AG04449 (cell line): ENCODE data around the gene THRB.

Source experiments
- CTCF ChIA-PET: fragments of 350-600 bp; formaldehyde crosslinking; extraction: SDS; loops from one replicate; lab custom pipeline; 2021; ENCODE audit warnings: antibody characterized with exemption; lab: Yijun Ruan, JAX
- POLR2A ChIA-PET: fragments of 400-600, 350-600 bp; formaldehyde crosslinking; extraction: SDS; loops from one replicate; lab custom pipeline; 2020; ENCODE audit warnings: antibody characterized with exemption, inconsistent platforms; lab: Yijun Ruan, JAX
- DNase-seq: peaks from one replicate; pipeline ENCODE4 v3.0.0-alpha.2; 2010; ENCODE audit warnings: low read depth, low spot score
- H3K4me3 ChIP-seq: 2 replicates; pipeline ENCODE4 v1.5.1; 2011; ENCODE audit warnings: low read depth, mild to moderate bottlenecking, control low read depth, low read length
- CTCF ChIP-seq: IDR thresholded peaks from one replicate; pipeline ENCODE4 v1.5.1; 2011; ENCODE audit warnings: mild to moderate bottlenecking, moderate library complexity, low read length, control low read depth, inconsistent platforms; ENCODE audit not compliant: insufficient read depth; ENCODE audit errors: missing control alignments

THRB gene

DNA sequence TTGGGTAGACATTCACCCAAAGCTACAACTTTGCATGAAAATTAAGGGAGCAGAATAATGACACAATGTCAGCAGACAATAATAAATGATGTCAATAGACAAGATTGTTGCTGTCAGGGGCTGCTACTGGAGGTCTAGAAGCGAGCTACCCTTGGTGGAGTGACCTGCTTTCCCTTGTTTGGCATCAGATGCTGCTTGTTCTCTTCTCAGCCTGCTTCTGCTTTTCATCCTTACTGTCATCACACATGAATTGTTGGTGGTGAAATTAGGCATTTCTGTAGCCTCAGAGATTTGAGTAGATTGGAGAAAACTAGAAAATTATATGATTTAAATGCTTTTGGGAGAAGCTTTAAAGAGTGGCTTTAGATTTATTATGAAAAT lies 355.8 kb downstream of the THRB start:
- H3K4me3 ChIP-seq = no peak overlapping the region
- no peak for TF ChIP-seq CTCF
- POLR2A ChIA-PET = no interaction called here
- no peak for DNase-seq
- CTCF ChIA-PET = no interaction called here

DNA sequence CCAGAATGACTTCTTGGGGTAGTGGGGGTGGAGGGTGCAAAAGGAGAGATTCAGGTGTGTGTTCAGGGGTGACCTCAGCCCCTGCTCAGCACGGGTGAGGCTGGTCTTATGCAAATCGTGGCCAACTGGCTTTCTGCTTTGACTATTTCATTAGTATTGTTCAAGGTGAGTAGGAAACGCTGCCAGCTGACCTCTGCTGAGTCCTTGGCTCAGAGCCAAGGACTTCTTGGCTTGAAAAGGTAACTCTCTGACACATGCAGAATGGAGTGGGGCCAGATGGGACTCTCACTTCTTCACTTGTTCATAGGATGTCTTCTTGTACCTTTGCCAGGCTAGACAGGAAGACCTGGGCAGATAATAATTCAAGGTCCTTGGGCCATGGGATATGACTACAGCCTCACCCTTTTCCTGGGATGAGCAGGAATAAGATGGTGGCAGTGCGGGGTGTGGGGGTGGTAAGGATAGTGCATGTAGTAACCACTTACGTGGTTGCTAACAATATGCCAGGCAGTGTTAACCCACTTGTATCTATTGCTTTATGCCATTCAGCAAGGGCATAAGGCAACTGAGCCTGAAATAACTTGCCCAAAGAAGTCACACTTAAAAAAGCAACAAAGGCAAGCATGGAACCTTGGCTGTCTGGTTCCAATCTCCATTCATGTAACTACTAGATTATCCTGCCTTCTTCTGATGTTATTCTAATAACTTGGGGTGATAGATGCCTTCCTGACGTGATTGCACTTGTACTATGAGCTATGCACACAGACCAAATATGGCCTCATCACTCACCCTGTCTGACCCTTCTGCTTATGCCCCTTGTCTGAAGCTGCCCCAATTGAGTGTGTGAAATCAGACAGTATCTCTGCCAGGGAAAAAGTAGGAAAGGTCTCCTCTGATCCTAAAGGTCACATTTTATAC lies 356.4 kb downstream of the THRB start:
- no peak for TF ChIP-seq CTCF
- POLR2A ChIA-PET = no interaction called here
- no peak for DNase-seq
- no peak overlapping the region for H3K4me3 ChIP-seq
- CTCF ChIA-PET = interaction anchor here (1.0 kb wide), 1 partner anchor 12 kb away, joined by 3 read pairs; no protein-coding TSS in a partner anchor

DNA sequence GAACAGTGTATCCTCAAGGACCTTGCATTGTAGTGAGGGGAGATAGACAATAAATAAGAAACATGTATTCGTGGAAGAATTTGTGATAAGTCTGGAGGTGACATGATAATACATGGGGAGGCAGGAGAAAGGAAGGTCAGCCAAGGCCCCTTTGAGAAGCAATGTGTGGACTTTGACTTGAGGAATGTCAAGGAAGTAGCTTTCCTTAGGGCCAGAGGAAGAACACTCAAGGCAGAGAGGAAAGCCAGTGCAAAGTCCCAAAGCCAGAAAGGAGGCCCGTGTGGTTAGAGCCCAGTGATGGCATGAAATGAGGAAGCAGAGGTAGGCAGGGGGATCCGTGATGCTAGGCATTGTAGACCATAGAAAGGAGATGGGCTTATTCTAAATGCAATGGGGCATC lies 357.3 kb downstream of the THRB start:
- ChIA-PET CTCF (interaction anchor here (1.0 kb wide), 1 partner anchor 12 kb away, joined by 3 read pairs; no protein-coding TSS in a partner anchor), POLR2A (interaction anchor here (0.7 kb wide), 1 partner anchor 213 kb away, joined by 4 read pairs; no protein-coding TSS in a partner anchor)
- TF ChIP-seq CTCF = no peak
- no peak for DNase-seq
- no peak overlapping the region for H3K4me3 ChIP-seq

GRCh38 chr3:24136624-24137310 lies 357.9 kb downstream of the THRB start:
- ChIA-PET POLR2A (interaction anchor here (0.7 kb wide), 1 partner anchor 213 kb away, joined by 4 read pairs; no protein-coding TSS in a partner anchor), CTCF (interaction anchor here (1.0 kb wide), 1 partner anchor 13 kb away, joined by 3 read pairs; no protein-coding TSS in a partner anchor)
- DNase-seq = no peak
- no peak for TF ChIP-seq CTCF
- H3K4me3 ChIP-seq = no peak overlapping the region

DNA sequence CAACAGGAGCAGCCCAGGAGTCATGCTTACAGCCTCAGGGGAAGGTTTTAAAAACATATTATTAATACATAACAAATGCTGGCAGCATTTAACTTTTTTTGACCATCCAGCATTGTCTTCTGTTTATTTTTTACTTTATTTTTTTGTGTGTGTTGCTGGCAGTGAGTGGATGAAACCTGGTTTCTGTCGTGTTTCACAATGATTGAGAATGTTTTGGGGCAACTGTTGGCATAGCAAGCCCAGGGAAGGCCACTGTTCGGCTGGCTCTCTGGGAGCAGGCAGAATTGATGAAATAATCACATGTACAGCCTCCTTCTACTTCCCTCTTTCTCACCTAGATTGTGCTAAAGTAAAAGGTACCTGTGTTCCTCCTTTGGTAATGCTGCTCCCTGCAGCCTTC lies 359.4 kb downstream of the THRB start:
- H3K4me3 ChIP-seq = no peak overlapping the region
- DNase-seq = no peak
- POLR2A ChIA-PET = no interaction called here
- CTCF ChIA-PET = no interaction called here
- no peak for TF ChIP-seq CTCF

- DNase-seq = no peak
- no peak for TF ChIP-seq CTCF
- POLR2A ChIA-PET = no interaction called here
- CTCF ChIA-PET = no interaction called here
- H3K4me3 ChIP-seq = no peak overlapping the region
These were observed 360.7 kb downstream of the THRB start for GRCh38 chr3:24133942-24134341.
